SJCRH30 (cell line): ENCODE measurements around the gene SOX14. TPM values are rescaled to one million over a fixed set of nuclear protein-coding genes. Genes with fewer than 3 reads are reported as not detected.

Experiments used
- DNase-seq, 2 experiments: peaks; one replicate each; pipeline ENCODE4 v3.0.0-alpha.2; 2015 to 2020
- H3K27ac ChIP-seq: fragments of 250-450 bp; sonication (Bioruptor Pico); 2 replicates; pipeline ENCODE4 v1.5.1; 2020; ENCODE audit warnings: mild to moderate bottlenecking, moderate library complexity
- H3K27me3 ChIP-seq: fragments of 250-450 bp; sonication (Bioruptor Pico); 2 replicates; pipeline ENCODE4 v1.5.1; 2020; ENCODE audit warnings: mild to moderate bottlenecking, moderate library complexity
- H3K36me3 ChIP-seq: fragments of 250-450 bp; sonication (Bioruptor Pico); 2 replicates; pipeline ENCODE4 v1.5.1; 2020; ENCODE audit warnings: mild to moderate bottlenecking, moderate library complexity
- H3K4me1 ChIP-seq: fragments of 250-450 bp; sonication (Bioruptor Pico); 2 replicates; pipeline ENCODE4 v1.5.1; 2020; ENCODE audit warnings: mild to moderate bottlenecking, moderate library complexity
- H3K4me3 ChIP-seq: fragments of 250-450 bp; sonication (Bioruptor Pico); 2 replicates; pipeline ENCODE4 v1.5.1; 2020; ENCODE audit warnings: mild to moderate bottlenecking, moderate library complexity
- H3K9me3 ChIP-seq: fragments of 250-450 bp; sonication (Bioruptor Pico); replicated peaks from 2 replicates; pipeline ENCODE4 v1.5.1; 2020; ENCODE audit warnings: mild to moderate bottlenecking, moderate library complexity
- total RNA-seq: library from RNA; depleted of rRNA; stranded (reverse); fragments of >200 nt; shearing (Covaris generic); gene quantifications from 2 replicates; pipeline ENCODE4 v1.2.3, GENCODE V29; 2014; rRNA removed

SOX14 gene
- not detected in 2 replicates for total RNA-seq

GRCh38 chr3:137764001-137764433, at the start of gene SOX14:
TSS of gene SOX14 (plus strand) at chr3:137764315. CDS start at chr3:137764785, 470 bp downstream.
- Histone ChIP-seq H3K4me1 (no peaks in the 10 kb centered on the region), H3K9me3 (no peaks in the 10 kb centered on the region), H3K4me3 (no peak within 1 kb of the TSS), H3K27me3 (peaks cover 9% of the 10 kb centered on the region; the same call in 1 of the 2 replicates), H3K27ac (no peak within 1 kb of the TSS), H3K36me3 (no peaks in the 10 kb centered on the region)
- no peak for DNase-seq

GRCh38 chr3:137714551-137714950, 49.6 kb upstream of the SOX14 start:
- Histone ChIP-seq H3K4me3 (no peak overlapping the region), H3K4me1 (no peaks in the 10 kb centered on the region), H3K9me3 (no peaks in the 10 kb centered on the region), H3K27ac (no peak overlapping the region), H3K27me3 (no peaks in the 10 kb centered on the region), H3K36me3 (no peaks in the 10 kb centered on the region)
- DNase-seq: no peak

- Histone ChIP-seq H3K36me3 (no peaks in the 10 kb centered on the region), H3K9me3 (no peaks in the 10 kb centered on the region), H3K27ac (no peak overlapping the region), H3K27me3 (no peaks in the 10 kb centered on the region), H3K4me3 (no peak overlapping the region), H3K4me1 (no peaks in the 10 kb centered on the region)
- no peak for DNase-seq
These were observed 39.9 kb upstream of the SOX14 start for GRCh38 chr3:137724240-137724639.

GRCh38 chr3:137737208-137737607, 26.9 kb upstream of the SOX14 start:
- no peaks in the 10 kb centered on the region for H3K9me3 ChIP-seq
- H3K4me1 ChIP-seq: no peaks in the 10 kb centered on the region
- H3K4me3 ChIP-seq: no peak overlapping the region
- no peaks in the 10 kb centered on the region for H3K36me3 ChIP-seq
- no peaks in the 10 kb centered on the region for H3K27me3 ChIP-seq
- DNase-seq: no peak
- H3K27ac ChIP-seq: no peak overlapping the region

GRCh38 chr3:137738710-137739109, 25.4 kb upstream of the SOX14 start:
- Histone ChIP-seq H3K27ac (no peak overlapping the region), H3K27me3 (no peaks in the 10 kb centered on the region), H3K4me1 (no peaks in the 10 kb centered on the region), H3K36me3 (no peaks in the 10 kb centered on the region), H3K9me3 (no peaks in the 10 kb centered on the region), H3K4me3 (no peak overlapping the region)
- DNase-seq: no peak

GRCh38 chr3:137743608-137744007, 20.5 kb upstream of the SOX14 start:
- Histone ChIP-seq H3K9me3 (no peaks in the 10 kb centered on the region), H3K4me3 (no peak overlapping the region), H3K27me3 (no peaks in the 10 kb centered on the region), H3K4me1 (no peaks in the 10 kb centered on the region), H3K27ac (no peak overlapping the region), H3K36me3 (no peaks in the 10 kb centered on the region)
- DNase-seq: no peak

- Histone ChIP-seq H3K4me3 (no peak overlapping the region), H3K4me1 (no peaks in the 10 kb centered on the region), H3K36me3 (no peaks in the 10 kb centered on the region), H3K27me3 (no peaks in the 10 kb centered on the region), H3K9me3 (no peaks in the 10 kb centered on the region), H3K27ac (no peak overlapping the region)
- no peak for DNase-seq
These were observed 17.3 kb upstream of the SOX14 start for GRCh38 chr3:137746808-137747207.

GRCh38 chr3:137759505-137759904, 4.6 kb upstream of the SOX14 start:
- no peak for DNase-seq
- Histone ChIP-seq H3K27me3 (no peaks in the 10 kb centered on the region), H3K36me3 (no peaks in the 10 kb centered on the region), H3K9me3 (no peaks in the 10 kb centered on the region), H3K27ac (no peak overlapping the region), H3K4me3 (no peak overlapping the region), H3K4me1 (no peaks in the 10 kb centered on the region)

GRCh38 chr3:137760341-137761098, 3.6 kb upstream of the SOX14 start:
- Histone ChIP-seq H3K4me1 (no peaks in the 10 kb centered on the region), H3K27me3 (no peaks in the 10 kb centered on the region), H3K4me3 (no peak overlapping the region), H3K9me3 (no peaks in the 10 kb centered on the region), H3K36me3 (no peaks in the 10 kb centered on the region), H3K27ac (no peak overlapping the region)
- DNase-seq: no peak

- Histone ChIP-seq H3K9me3 (no peaks in the 10 kb centered on the region), H3K27ac (no peak overlapping the region), H3K4me1 (no peaks in the 10 kb centered on the region), H3K36me3 (no peaks in the 10 kb centered on the region), H3K4me3 (no peak overlapping the region), H3K27me3 (peaks cover 5% of the 10 kb centered on the region; the same call in 1 of the 2 replicates)
- no peak for DNase-seq
These were observed 3.0 kb upstream of the SOX14 start for GRCh38 chr3:137761099-137761562.

- no peaks in the 10 kb centered on the region for H3K4me1 ChIP-seq
- H3K27ac ChIP-seq: no peak overlapping the region
- H3K4me3 ChIP-seq: no peak overlapping the region
- H3K27me3 ChIP-seq: peaks cover 9% of the 10 kb centered on the region; the same call in 1 of the 2 replicates
- no peak for DNase-seq
- H3K36me3 ChIP-seq: no peaks in the 10 kb centered on the region
- no peaks in the 10 kb centered on the region for H3K9me3 ChIP-seq
These were observed 2.3 kb upstream of the SOX14 start for GRCh38 chr3:137761563-137762503.

GRCh38 chr3:137762674-137763593, 1.2 kb upstream of the SOX14 start:
- Histone ChIP-seq H3K9me3 (no peaks in the 10 kb centered on the region), H3K4me1 (no peaks in the 10 kb centered on the region), H3K27ac (no peak overlapping the region), H3K27me3 (peaks cover 9% of the 10 kb centered on the region; the same call in 1 of the 2 replicates), H3K36me3 (no peaks in the 10 kb centered on the region), H3K4me3 (no peak overlapping the region)
- no peak for DNase-seq

GRCh38 chr3:137763594-137763938, 549 bp upstream of the SOX14 start:
- H3K27ac ChIP-seq: no peak overlapping the region
- H3K4me3 ChIP-seq: no peak overlapping the region
- H3K36me3 ChIP-seq: no peaks in the 10 kb centered on the region
- DNase-seq: no peak
- peaks cover 9% of the 10 kb centered on the region; the same call in 1 of the 2 replicates for H3K27me3 ChIP-seq
- no peaks in the 10 kb centered on the region for H3K9me3 ChIP-seq
- no peaks in the 10 kb centered on the region for H3K4me1 ChIP-seq

- H3K4me1 ChIP-seq: no peaks in the 10 kb centered on the region
- DNase-seq: no peak
- no peaks in the 10 kb centered on the region for H3K9me3 ChIP-seq
- peaks cover 9% of the 10 kb centered on the region; the same call in 1 of the 2 replicates for H3K27me3 ChIP-seq
- no peak overlapping the region for H3K4me3 ChIP-seq
- H3K27ac ChIP-seq: no peak overlapping the region
- no peaks in the 10 kb centered on the region for H3K36me3 ChIP-seq
These were observed 621 bp downstream of the SOX14 start for GRCh38 chr3:137764563-137765309.
